Neural progenitor cell (in vitro differentiated cells): ENCODE measurements around the gene PIGV. TPM values are rescaled to one million over a fixed set of nuclear protein-coding genes. Genes with fewer than 3 reads are reported as not detected.

Experiments
- DNase-seq: peaks from one replicate; pipeline ENCODE4 v3.0.0-alpha.2; 2016; ENCODE audit warnings: low spot score
- H2AFZ ChIP-seq: fragments of 200-600 bp; sonication (generic); replicated peaks from 2 replicates; pipeline ENCODE4 v1.6.1; 2016; ENCODE audit warnings: antibody characterized with exemption
- H3F3A ChIP-seq: fragments of 200-600 bp; sonication (generic); 2 replicates; pipeline ENCODE4 v1.6.1; 2016; ENCODE audit warnings: antibody characterized with exemption, low read depth
- H3K27ac ChIP-seq: fragments of 200-600 bp; sonication (generic); 2 replicates; pipeline ENCODE4 v1.5.1; 2016; ENCODE audit warnings: mild to moderate bottlenecking
- H3K27me3 ChIP-seq: fragments of 200-600 bp; sonication (generic); 2 replicates; pipeline ENCODE4 v1.6.1; 2016; ENCODE audit warnings: mild to moderate bottlenecking, moderate library complexity
- H3K36me3 ChIP-seq: fragments of 200-600 bp; sonication (generic); 2 replicates; pipeline ENCODE4 v1.5.1; 2016
- H3K4me1 ChIP-seq: fragments of 200-600 bp; sonication (generic); 2 replicates; pipeline ENCODE4 v1.6.1; 2016; ENCODE audit warnings: mixed run types
- H3K4me2 ChIP-seq: fragments of 200-600 bp; sonication (generic); 2 replicates; pipeline ENCODE4 v1.6.1; 2016
- H3K4me3 ChIP-seq: fragments of 200-600 bp; sonication (generic); 2 replicates; pipeline ENCODE4 v1.5.1; 2016
- H3K79me2 ChIP-seq: fragments of 200-600 bp; sonication (generic); 2 replicates; pipeline ENCODE4 v1.6.1; 2016; ENCODE audit warnings: low read depth
- H3K9ac ChIP-seq: fragments of 200-600 bp; sonication (generic); 2 replicates; pipeline ENCODE4 v1.6.1; 2016
- H3K9me3 ChIP-seq: fragments of 200-600 bp; sonication (generic); 2 replicates; pipeline ENCODE4 v1.5.1; 2016; ENCODE audit warnings: low read depth
- H4K20me1 ChIP-seq: fragments of 200-600 bp; sonication (generic); 2 replicates; pipeline ENCODE4 v1.6.1; 2016; ENCODE audit warnings: low read depth
- H3K27ac Mint-ChIP-seq: 3 replicates; pipeline ENCODE4 v1.8.0; 2021; ENCODE audit warnings: mixed read lengths
- H3K27me3 Mint-ChIP-seq: 2 replicates; pipeline ENCODE4 v1.8.0; 2022; ENCODE audit warnings: low read depth, mild to moderate bottlenecking, inconsistent platforms, moderate library complexity, mixed read lengths; ENCODE audit not compliant: insufficient read depth
- H3K36me3 Mint-ChIP-seq: 3 replicates; pipeline ENCODE4 v1.8.0; 2021; ENCODE audit warnings: mixed read lengths
- H3K4me1 Mint-ChIP-seq: 3 replicates; pipeline ENCODE4 v1.8.0; 2021; ENCODE audit warnings: mixed read lengths
- H3K4me3 Mint-ChIP-seq: 3 replicates; pipeline ENCODE4 v1.8.0; 2021; ENCODE audit warnings: mild to moderate bottlenecking, moderate library complexity, mixed read lengths
- H3K9me3 Mint-ChIP-seq: 3 replicates; pipeline ENCODE4 v1.8.0; 2020; ENCODE audit warnings: mixed read lengths
- CTCF ChIP-seq: fragments of 200-600 bp; sonication (generic); IDR thresholded peaks from 2 replicates; pipeline ENCODE4 v1.5.1; 2017; ENCODE audit warnings: antibody characterized with exemption, mild to moderate bottlenecking
- EZH2 ChIP-seq: fragments of 200-600 bp; sonication (generic); IDR thresholded peaks from 2 replicates; pipeline ENCODE4 v1.6.1; 2017; ENCODE audit warnings: antibody characterized with exemption, mild to moderate bottlenecking, moderate library complexity
- EZH2phosphoT487 ChIP-seq: fragments of 200-600 bp; sonication (generic); IDR thresholded peaks from 2 replicates; pipeline ENCODE4 v1.6.1; 2017; ENCODE audit warnings: antibody characterized with exemption
- total RNA-seq: library from RNA; depleted of rRNA; stranded (reverse); fragments of >200 nt; gene quantifications from 2 replicates; pipeline ENCODE4 v1.2.3, GENCODE V29; 2015; ENCODE audit warnings: low replicate concordance

PIGV gene
- total RNA-seq, 1 donor from 2014 or later, result 19.4 TPM

- TF ChIP-seq CTCF (no peak), EZH2 (no peak), EZH2phosphoT487 (no peak)
- peak overlapping the region; percentile 50 for H3K4me3 Mint-ChIP-seq
- H3K79me2 ChIP-seq, result peaks cover 11% of the 10 kb centered on the region
- H3K9me3 Mint-ChIP-seq, result no peaks in the 10 kb centered on the region
- H3K36me3 ChIP-seq, result no peaks in the 10 kb centered on the region
- DNase-seq, result no peak
- peaks cover 38% of the 10 kb centered on the region for H3K4me1 Mint-ChIP-seq
- peaks cover 7% of the 10 kb centered on the region for H3K27me3 Mint-ChIP-seq
- H3K4me2 ChIP-seq, result no peak overlapping the region
- H3K27me3 ChIP-seq, result no peaks in the 10 kb centered on the region
- H3K9me3 ChIP-seq, result no peaks in the 10 kb centered on the region
- peak overlapping the region; percentile 80 for H3K27ac Mint-ChIP-seq
- no peak overlapping the region for H3K27ac ChIP-seq
- H4K20me1 ChIP-seq, result no peaks in the 10 kb centered on the region
- peaks cover 32% of the 10 kb centered on the region for H3F3A ChIP-seq
- peaks cover 12% of the 10 kb centered on the region for H3K36me3 Mint-ChIP-seq
- H2AFZ ChIP-seq, result no peak overlapping the region
- peak overlapping the region; percentile 7 for H3K9ac ChIP-seq
- no peak overlapping the region for H3K4me3 ChIP-seq
- H3K4me1 ChIP-seq, result peaks cover 24% of the 10 kb centered on the region
These were observed 2.8 kb downstream of the PIGV start for GRCh38 chr1:26790551-26790953.

GRCh38 chr1:26791148-26791547, 3.4 kb downstream of the PIGV start:
- H3K4me1 Mint-ChIP-seq, result peaks cover 32% of the 10 kb centered on the region
- TF ChIP-seq EZH2phosphoT487, result no peak
- TF ChIP-seq CTCF, result no peak
- TF ChIP-seq EZH2, result no peak
- H3K4me3 Mint-ChIP-seq, result no peak overlapping the region
- no peaks in the 10 kb centered on the region for H3K27me3 ChIP-seq
- no peaks in the 10 kb centered on the region for H3K9me3 Mint-ChIP-seq
- peaks cover 7% of the 10 kb centered on the region for H3K27me3 Mint-ChIP-seq
- no peak overlapping the region for H3K4me3 ChIP-seq
- H3F3A ChIP-seq, result peaks cover 26% of the 10 kb centered on the region
- H3K79me2 ChIP-seq, result peaks cover 11% of the 10 kb centered on the region
- H4K20me1 ChIP-seq, result no peaks in the 10 kb centered on the region
- H3K4me2 ChIP-seq, result no peak overlapping the region
- peaks cover 18% of the 10 kb centered on the region for H3K4me1 ChIP-seq
- H2AFZ ChIP-seq, result no peak overlapping the region
- H3K9ac ChIP-seq, result no peak overlapping the region
- H3K36me3 ChIP-seq, result no peaks in the 10 kb centered on the region
- H3K27ac Mint-ChIP-seq, result no peak overlapping the region
- DNase-seq, result no peak
- peaks cover 12% of the 10 kb centered on the region for H3K36me3 Mint-ChIP-seq
- H3K27ac ChIP-seq, result no peak overlapping the region
- no peaks in the 10 kb centered on the region for H3K9me3 ChIP-seq

GRCh38 chr1:26791626-26792025, 3.9 kb downstream of the PIGV start:
- TF ChIP-seq EZH2phosphoT487, result no peak
- no peak for TF ChIP-seq CTCF
- no peak for TF ChIP-seq EZH2
- Mint-ChIP-seq H3K27ac (no peak overlapping the region), H3K9me3 (no peaks in the 10 kb centered on the region), H3K4me3 (no peak overlapping the region), H3K4me1 (peaks cover 27% of the 10 kb centered on the region), H3K27me3 (peaks cover 7% of the 10 kb centered on the region), H3K36me3 (peaks cover 16% of the 10 kb centered on the region)
- no peaks in the 10 kb centered on the region for H3K9me3 ChIP-seq
- no peak overlapping the region for H3K4me3 ChIP-seq
- no peaks in the 10 kb centered on the region for H3K27me3 ChIP-seq
- H3K4me1 ChIP-seq, result peaks cover 13% of the 10 kb centered on the region
- no peak overlapping the region for H3K4me2 ChIP-seq
- H3K79me2 ChIP-seq, result peaks cover 11% of the 10 kb centered on the region
- no peaks in the 10 kb centered on the region for H4K20me1 ChIP-seq
- no peak overlapping the region for H3K27ac ChIP-seq
- peaks cover 21% of the 10 kb centered on the region for H3F3A ChIP-seq
- no peak overlapping the region for H3K9ac ChIP-seq
- no peaks in the 10 kb centered on the region for H3K36me3 ChIP-seq
- H2AFZ ChIP-seq, result no peak overlapping the region
- no peak for DNase-seq
